Esophagus muscularis mucosa (tissue), 4 donors: ENCODE results near the gene LHCGR. TPM values are rescaled to one million over a fixed set of nuclear protein-coding genes. Genes with fewer than 3 reads are reported as not detected.

Experiments
- DNase-seq: peaks from one replicate; pipeline ENCODE4 v3.0.0-alpha.2; 2017; ENCODE audit errors: extremely low spot score
- H3K27ac ChIP-seq, 4 donors: fragments of 200-600 bp; sonication (generic); replicated peaks in 1 of 4; 1 replicate in 3 of 4; 2 replicates in 1 of 4; pipeline ENCODE4 v1.5.1; 2016 to 2019; ENCODE audit warnings: mild to moderate bottlenecking in 1 of 4
- H3K27me3 ChIP-seq, 4 donors: fragments of 200-600 bp; sonication (generic); one replicate each; pipeline versions ENCODE4 v1.5.1 to v1.6.0; 2016 to 2019
- H3K36me3 ChIP-seq, 4 donors: fragments of 200-600 bp; sonication (generic); one replicate each; pipeline ENCODE4 v1.5.1; 2016 to 2019
- H3K4me1 ChIP-seq, 4 donors: fragments of 200-600 bp; sonication (generic); one replicate each; pipeline ENCODE4 v1.5.1; 2016 to 2019
- H3K4me3 ChIP-seq, 4 donors: fragments of 200-600 bp; sonication (generic); 1 replicate in 2 of 4; 2 replicates in 2 of 4; pipeline ENCODE4 v1.5.1; 2016 to 2019; ENCODE audit warnings: mild to moderate bottlenecking in 4 of 4, moderate library complexity in 1 of 4
- H3K9me3 ChIP-seq, 4 donors: fragments of 200-600 bp; sonication (generic); 1 replicate in 3 of 4; 2 replicates in 1 of 4; pipeline ENCODE4 v1.5.1; 2016 to 2019
- EP300 ChIP-seq: sonication (generic); formaldehyde crosslinking; IDR thresholded peaks from one replicate; pipeline ENCODE4 v1.6.1; 2017; ENCODE audit warnings: antibody characterized with exemption
- POLR2A ChIP-seq: fragments of 450-650 bp; IDR thresholded peaks from one replicate; pipeline ENCODE4 v1.6.1; 2017; ENCODE audit warnings: antibody characterized with exemption, moderate library complexity, mild to moderate bottlenecking, low read depth
- POLR2AphosphoS5 ChIP-seq, 2 donors: sonication (generic); formaldehyde crosslinking; IDR thresholded peaks; one replicate each; pipeline ENCODE4 v1.6.1; 2017; ENCODE audit warnings: antibody characterized with exemption in 2 of 2
- WGBS: methylation state at CpG from one replicate; pipeline ENCODE4 v1.1.5; 2018; 5-methylcytosine and 5-hydroxymethylcytosine counted together
- intact Hi-C: fragments of 100-400 bp; cut with DNase I; formaldehyde crosslinking; loops from one replicate; pipeline ENCODE4 v1.15.1; 2023
- total RNA-seq, 4 donors: library from RNA; depleted of rRNA; stranded (reverse); fragments of >200 nt; gene quantifications; one replicate each; pipeline versions ENCODE4 v1.1.0 to v1.2.1, GENCODE V29; 2016
- TF ChIP-seq, protein P1 (sequence below), 3 experiments: fragments of 200-600 bp in 2 of 3; fragments of 450-650 bp in 1 of 3; sonication (generic) in 2 of 3; IDR thresholded peaks; one replicate each; pipeline ENCODE4 v1.5.1; 2017 to 2019; ENCODE audit warnings: antibody characterized with exemption in 3 of 3, mild to moderate bottlenecking in 2 of 3, moderate library complexity in 1 of 3

LHCGR gene
- total RNA-seq, 4 donors from 2014 or later, result 0.65 to 4.6 (median 2.8) TPM

DNA sequence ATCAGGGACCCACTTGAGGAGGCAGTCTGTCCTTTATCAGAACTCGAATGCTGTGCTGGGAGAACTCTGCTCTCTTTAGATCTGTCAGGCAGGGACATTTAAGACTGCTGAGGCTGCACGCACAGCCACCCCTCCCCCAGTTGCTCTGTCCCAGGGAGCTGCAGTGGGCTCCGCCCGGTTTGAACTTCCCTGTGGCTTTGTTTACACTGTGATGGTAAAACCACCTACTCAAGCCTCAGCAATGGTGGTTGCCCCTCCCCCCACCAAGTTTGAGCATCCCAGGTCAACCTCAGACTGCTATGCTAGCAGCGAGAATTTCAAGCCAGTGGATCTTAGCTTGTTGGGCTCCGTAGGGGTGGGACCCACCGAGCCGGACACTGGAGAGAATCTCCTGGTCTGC is 11.8 kb upstream of the LHCGR start:
- 84% methylated on average over 6 of the region's 8 CpGs for WGBS
- Histone ChIP-seq H3K4me1 (no peaks in the 10 kb centered on the region), H3K36me3 (no peaks in the 10 kb centered on the region), H3K27ac (no peak overlapping the region), H3K9me3 (peaks cover 0 to 4% (median 2%) of the 10 kb centered on the region in 4 donors), H3K4me3 (no peak overlapping the region), H3K27me3 (no peaks in the 10 kb centered on the region)
- no peak for TF ChIP-seq EP300
- no peak for TF ChIP-seq POLR2A
- no peak for TF ChIP-seq POLR2AphosphoS5 (IDR thresholded peaks at IDR 0.05)
- TF ChIP-seq, protein P1, sequence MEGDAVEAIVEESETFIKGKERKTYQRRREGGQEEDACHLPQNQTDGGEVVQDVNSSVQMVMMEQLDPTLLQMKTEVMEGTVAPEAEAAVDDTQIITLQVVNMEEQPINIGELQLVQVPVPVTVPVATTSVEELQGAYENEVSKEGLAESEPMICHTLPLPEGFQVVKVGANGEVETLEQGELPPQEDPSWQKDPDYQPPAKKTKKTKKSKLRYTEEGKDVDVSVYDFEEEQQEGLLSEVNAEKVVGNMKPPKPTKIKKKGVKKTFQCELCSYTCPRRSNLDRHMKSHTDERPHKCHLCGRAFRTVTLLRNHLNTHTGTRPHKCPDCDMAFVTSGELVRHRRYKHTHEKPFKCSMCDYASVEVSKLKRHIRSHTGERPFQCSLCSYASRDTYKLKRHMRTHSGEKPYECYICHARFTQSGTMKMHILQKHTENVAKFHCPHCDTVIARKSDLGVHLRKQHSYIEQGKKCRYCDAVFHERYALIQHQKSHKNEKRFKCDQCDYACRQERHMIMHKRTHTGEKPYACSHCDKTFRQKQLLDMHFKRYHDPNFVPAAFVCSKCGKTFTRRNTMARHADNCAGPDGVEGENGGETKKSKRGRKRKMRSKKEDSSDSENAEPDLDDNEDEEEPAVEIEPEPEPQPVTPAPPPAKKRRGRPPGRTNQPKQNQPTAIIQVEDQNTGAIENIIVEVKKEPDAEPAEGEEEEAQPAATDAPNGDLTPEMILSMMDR (IDR thresholded peaks at IDR 0.05), result no peak
- intact Hi-C loops, result no loop called here
- no peak for DNase-seq

DNA sequence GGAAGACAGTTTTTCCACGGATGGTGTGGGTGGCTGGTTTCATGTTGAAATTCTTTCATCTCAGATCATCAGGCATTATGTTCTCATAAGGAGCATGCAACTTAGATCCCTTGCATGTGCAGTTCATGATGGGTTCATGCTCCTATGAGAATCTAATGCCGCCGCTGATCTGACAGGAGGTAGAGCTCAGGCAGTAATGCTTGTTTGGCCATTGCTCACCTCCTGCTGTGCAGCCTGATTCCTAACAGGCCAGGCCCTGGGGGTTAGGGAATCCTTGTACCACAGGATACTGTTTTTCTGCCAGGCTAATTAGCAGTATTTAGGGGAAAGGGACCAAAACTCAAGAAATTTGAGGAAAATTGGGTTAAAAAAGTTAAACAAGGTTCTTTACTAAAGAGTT is 5.3 kb upstream of the LHCGR start:
- Histone ChIP-seq H3K9me3 (peaks cover 0 to 11% (median 2%) of the 10 kb centered on the region in 4 donors), H3K4me1 (peaks cover 0 to under 1% (median 0%) of the 10 kb centered on the region in 4 donors), H3K27ac (no peak overlapping the region), H3K36me3 (no peaks in the 10 kb centered on the region), H3K27me3 (no peaks in the 10 kb centered on the region), H3K4me3 (no peak overlapping the region)
- 83% methylated on average over 3 of the region's 3 CpGs for WGBS
- intact Hi-C loops, result no loop called here
- TF ChIP-seq EP300 (no peak), POLR2AphosphoS5 (IDR thresholded peaks at IDR 0.05) (no peak)
- DNase-seq, result no peak

DNA sequence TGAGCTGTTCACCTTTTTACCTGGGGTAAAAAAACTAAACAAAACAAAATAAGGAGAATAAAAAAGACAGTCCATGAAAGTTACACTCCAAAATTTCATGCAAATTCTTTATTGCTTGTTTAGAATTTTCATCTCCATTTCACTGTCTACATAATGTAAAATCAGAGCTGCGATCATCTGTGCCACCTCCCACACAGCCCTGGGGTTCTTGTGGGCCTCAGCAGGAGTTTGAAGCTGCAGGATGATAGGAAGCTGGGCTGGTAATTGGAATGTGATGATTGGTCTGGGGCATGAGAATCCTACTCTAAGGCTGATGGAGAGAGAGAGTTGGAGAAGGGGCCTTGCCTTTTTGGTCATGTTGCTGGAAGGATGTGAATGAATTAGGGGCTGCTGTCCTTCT is 4.2 kb upstream of the LHCGR start:
- no peak for DNase-seq
- H3K27ac ChIP-seq, result no peak overlapping the region
- 95% methylated on average over 1 of the region's 1 CpG for WGBS
- H3K27me3 ChIP-seq, result peaks cover 0 to 8% (median 0%) of the 10 kb centered on the region in 4 donors
- peaks cover 5 to 12% (median 10%) of the 10 kb centered on the region in 4 donors for H3K4me1 ChIP-seq
- TF ChIP-seq, protein P1 (IDR thresholded peaks at IDR 0.05), result no peak
- no peak for TF ChIP-seq POLR2AphosphoS5 (IDR thresholded peaks at IDR 0.05)
- no peak for TF ChIP-seq POLR2A
- no peak for TF ChIP-seq EP300
- H3K9me3 ChIP-seq, result peaks cover 0 to 11% (median 2%) of the 10 kb centered on the region in 4 donors
- intact Hi-C loops, result no loop called here
- H3K4me3 ChIP-seq, result no peak overlapping the region
- H3K36me3 ChIP-seq, result no peaks in the 10 kb centered on the region

DNA sequence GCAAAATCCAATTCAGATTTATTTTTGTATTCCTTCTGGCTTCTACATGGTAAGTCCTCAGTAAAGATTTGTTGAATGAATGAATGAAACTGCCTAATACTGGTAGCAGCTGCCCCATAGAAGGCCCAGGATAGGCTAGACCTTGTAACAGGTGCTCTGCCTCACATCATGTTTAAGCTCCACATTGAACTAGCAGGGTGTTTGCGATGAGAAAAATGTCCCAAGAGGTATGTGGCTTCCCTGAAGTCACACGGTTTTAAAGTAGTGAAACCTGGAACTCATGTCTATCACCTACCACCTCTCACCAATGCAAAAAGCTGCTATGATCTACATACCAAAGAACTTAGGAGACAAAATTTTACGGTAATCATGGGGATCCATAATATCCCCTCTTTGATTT is 765 bp upstream of the LHCGR start:
- no peaks in the 10 kb centered on the region for H3K9me3 ChIP-seq
- H3K27me3 ChIP-seq, result peaks cover 0 to 8% (median 0%) of the 10 kb centered on the region in 4 donors
- H3K4me1 ChIP-seq, result peaks cover 5 to 33% (median 19%) of the 10 kb centered on the region in 4 donors
- TF ChIP-seq, protein P1 (IDR thresholded peaks at IDR 0.05), result no peak
- TF ChIP-seq EP300 (no peak), POLR2A (no peak), POLR2AphosphoS5 (IDR thresholded peaks at IDR 0.05) (no peak)
- no peaks in the 10 kb centered on the region for H3K36me3 ChIP-seq
- 72% methylated on average over 3 of the region's 3 CpGs for WGBS
- DNase-seq, result peak; percentile 8
- no peak overlapping the region for H3K4me3 ChIP-seq
- H3K27ac ChIP-seq, result no peak overlapping the region
- intact Hi-C loops, result no loop called here

DNA sequence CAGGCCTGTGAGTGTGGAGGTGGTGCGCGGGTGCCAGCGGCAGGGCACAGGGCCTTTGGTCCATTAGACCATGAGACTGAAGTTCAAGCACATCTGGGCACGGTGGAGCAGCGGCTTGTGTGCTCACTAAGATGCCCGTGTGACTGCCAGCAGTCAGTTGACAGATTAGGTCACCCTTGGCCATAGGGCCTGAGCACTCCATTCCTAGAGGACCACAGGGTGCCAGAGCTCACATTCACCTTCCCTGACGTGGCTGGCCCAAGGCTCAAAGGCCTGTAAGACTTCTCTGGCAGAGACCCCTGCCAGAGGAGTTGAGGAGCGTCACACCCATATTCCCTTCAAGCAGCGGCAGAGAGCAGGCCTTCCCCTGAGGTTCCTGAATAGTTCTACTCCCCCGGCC is 650 bp downstream of the LHCGR start:
- intact Hi-C loops, result no loop called here
- Histone ChIP-seq H3K36me3 (no peaks in the 10 kb centered on the region), H3K9me3 (no peaks in the 10 kb centered on the region), H3K4me1 (peaks cover 5 to 40% (median 27%) of the 10 kb centered on the region in 4 donors), H3K27me3 (peaks cover 0 to 8% (median 0%) of the 10 kb centered on the region in 4 donors), H3K4me3 (peak overlapping the region; percentile 43 to 51 (median 49)), H3K27ac (peak overlapping the region in 3 of 4 donors; percentile 42 to 62 (median 51))
- 70% methylated on average over 5 of the region's 10 CpGs for WGBS
- no peak for DNase-seq
- TF ChIP-seq POLR2AphosphoS5 (IDR thresholded peaks at IDR 0.05) (peak in 1 of 2 donors; percentile 16), POLR2A (no peak)

DNA sequence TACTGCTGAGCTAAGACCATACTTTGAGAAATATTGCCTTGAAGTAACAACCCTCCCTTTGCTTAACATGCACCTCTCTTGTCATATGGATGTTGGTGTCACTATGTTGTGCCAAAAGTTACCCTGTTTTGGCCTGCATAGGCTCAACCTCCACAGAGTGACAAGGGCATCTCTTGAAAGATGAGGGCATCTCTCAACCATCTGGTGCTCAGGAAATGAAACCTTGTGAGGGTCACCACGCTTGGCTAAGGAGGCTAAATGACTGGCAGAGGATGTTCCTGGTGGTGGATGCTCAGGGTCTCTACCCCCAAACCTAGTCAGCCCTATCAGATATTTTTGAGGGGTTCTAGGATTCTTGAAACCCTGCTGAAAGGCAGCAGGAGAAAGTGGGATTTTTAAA is 2.3 kb downstream of the LHCGR start:
- Histone ChIP-seq H3K9me3 (no peaks in the 10 kb centered on the region), H3K27me3 (peaks cover 0 to 8% (median 0%) of the 10 kb centered on the region in 4 donors), H3K36me3 (no peaks in the 10 kb centered on the region), H3K4me1 (peaks cover 5 to 55% (median 40%) of the 10 kb centered on the region in 4 donors), H3K4me3 (no peak overlapping the region), H3K27ac (no peak overlapping the region)
- 87% methylated on average over 1 of the region's 1 CpG for WGBS
- intact Hi-C loops, result no loop called here
- no peak for TF ChIP-seq POLR2A
- TF ChIP-seq, protein P1 (IDR thresholded peaks at IDR 0.05), result no peak
- TF ChIP-seq POLR2AphosphoS5 (IDR thresholded peaks at IDR 0.05), result no peak
- no peak for TF ChIP-seq EP300
- DNase-seq, result no peak
